ENCODE measurements around the gene GALNS. TPM values are rescaled to one million over a fixed set of nuclear protein-coding genes. Genes with fewer than 3 reads are reported as not detected.

GALNS gene
- total RNA-seq, 1 donor from 2014 or later, result 18.1 TPM

- peak; percentile 43 for DNase-seq
These were observed 86.1 kb downstream of the GALNS start for GRCh38 chr16:88770461-88771293.

GRCh38 chr16:88769617-88770460 is 86.9 kb downstream of the GALNS start:
- DNase-seq, result no peak

GRCh38 chr16:88768071-88768783 is 88.5 kb downstream of the GALNS start:
- DNase-seq, result no peak

GRCh38 chr16:88767546-88768070 is 89.1 kb downstream of the GALNS start:
- DNase-seq, result no peak

- no peak for DNase-seq
These were observed 89.8 kb downstream of the GALNS start for GRCh38 chr16:88766975-88767374.

GRCh38 chr16:88764913-88765349 is 91.8 kb downstream of the GALNS start:
- DNase-seq, result no peak

- DNase-seq, result no peak
These were observed 92.7 kb downstream of the GALNS start for GRCh38 chr16:88764080-88764479.

Other genes with a start within 250 kb of the GALNS start
- 0.39 TPM for gene IL17C, start 218.4 kb downstream of the GALNS start, total RNA-seq
- gene CYBA, start 205.9 kb downstream of the GALNS start, total RNA-seq, result 77.4 TPM
- 39.9 TPM for gene MVD, start 193.9 kb downstream of the GALNS start, total RNA-seq
- 0.79 TPM for gene SNAI3, start 170.4 kb downstream of the GALNS start, total RNA-seq
- gene RNF166, start 150.5 kb downstream of the GALNS start, total RNA-seq, result 9.7 TPM
- 5.5 TPM for gene CTU2, start 150.4 kb downstream of the GALNS start, total RNA-seq
- 84.4 TPM for gene PIEZO1, start 71.7 kb downstream of the GALNS start, total RNA-seq
- 7.9 TPM for gene CDT1, start 53.2 kb downstream of the GALNS start, total RNA-seq
- gene APRT, start 45.0 kb downstream of the GALNS start, total RNA-seq, result 31.4 TPM
- gene TRAPPC2L, start 180 bp upstream of the GALNS start, total RNA-seq, result 18.5 TPM
- not detected for gene PABPN1L, start 9.7 kb upstream of the GALNS start, total RNA-seq
- 1.7 TPM for gene CBFA2T3, start 120.3 kb upstream of the GALNS start, total RNA-seq
- gene ACSF3, start 236.9 kb upstream of the GALNS start, total RNA-seq, result 16.5 TPM

Measured in skin of body (tissue), 2 donors.